HepG2 (cell line): Measurements from ENCODE around the gene HIRA. TPM values are rescaled to one million over a fixed set of nuclear protein-coding genes. Genes with fewer than 3 reads are reported as not detected.
A peak's percentile ranks its signal among the peaks of the same experiment; 100 is the strongest.

Experiments
- BRF2 ChIP-seq: sonication (generic); formaldehyde crosslinking; IDR thresholded peaks from 2 replicates; pipeline ENCODE4 v1.8.1; 2022; ENCODE audit warnings: mild to moderate bottlenecking, missing genetic modification reagents
- CEBPG ChIP-seq: IDR thresholded peaks from 2 replicates; pipeline ENCODE4 v1.6.1; 2016
- ETS1 ChIP-seq: sonication (generic); formaldehyde crosslinking; IDR thresholded peaks from 2 replicates; pipeline ENCODE4 v1.4.0; 2020; ENCODE audit warnings: missing genetic modification reagents
- HMGXB4 ChIP-seq, 2 experiments: sonication (generic) in 1 of 2; formaldehyde crosslinking in 1 of 2; IDR thresholded peaks; 2 replicates each; pipeline versions ENCODE4 v1.4.0 to v1.6.1; 2018 to 2020; ENCODE audit warnings: missing genetic modification reagents in 2 of 2, borderline replicate concordance in 1 of 2, low read depth in 1 of 2, mild to moderate bottlenecking in 1 of 2, missing biosample characterization in 1 of 2
- HNF1A ChIP-seq, 2 experiments: sonication (generic) in 1 of 2; formaldehyde crosslinking in 1 of 2; IDR thresholded peaks; 2 replicates each; pipeline versions ENCODE4 v1.4.0 to v1.6.1; 2016 to 2020; ENCODE audit warnings: borderline replicate concordance in 1 of 2, low read depth in 1 of 2, mild to moderate bottlenecking in 1 of 2, missing genetic modification reagents in 1 of 2
- MAZ ChIP-seq, 2 experiments: sonication (generic) in 1 of 2; formaldehyde crosslinking in 1 of 2; IDR thresholded peaks; 2 replicates each; pipeline versions ENCODE4 v1.5.0 to v1.6.1; 2012 to 2020; ENCODE audit warnings: low read depth in 2 of 2, mild to moderate bottlenecking in 2 of 2, borderline replicate concordance in 1 of 2, improper control_type of control experiment in 1 of 2, low read length in 1 of 2, missing genetic modification reagents in 1 of 2, moderate library complexity in 1 of 2
- MIXL1 ChIP-seq: IDR thresholded peaks from 2 replicates; pipeline ENCODE4 v1.6.1; 2016
- RBFOX2 ChIP-seq: fragments of 200-400 bp; formaldehyde crosslinking; IDR thresholded peaks from 2 replicates; pipeline ENCODE4 v1.6.1; 2017; ENCODE audit warnings: low read depth, mild to moderate bottlenecking, low read length
- RXRA ChIP-seq: sonication (generic); formaldehyde crosslinking; IDR thresholded peaks from 2 replicates; pipeline ENCODE4 v1.5.1; 2020; ENCODE audit warnings: missing genetic modification reagents
- SOX6 ChIP-seq, 2 experiments: fragments of 450-650 bp in 1 of 2; sonication (generic) in 1 of 2; formaldehyde crosslinking in 1 of 2; IDR thresholded peaks; 2 replicates each; pipeline versions ENCODE4 v1.4.0 to v1.6.1; 2017 to 2020; ENCODE audit warnings: antibody characterized with exemption in 1 of 2, mild to moderate bottlenecking in 1 of 2, missing genetic modification reagents in 1 of 2
- TBP ChIP-seq: sonication (generic); formaldehyde crosslinking; IDR thresholded peaks from 2 replicates; pipeline ENCODE4 v1.5.0; 2020; ENCODE audit warnings: missing genetic modification reagents
- ZFP36L1 ChIP-seq: sonication (generic); formaldehyde crosslinking; IDR thresholded peaks from 2 replicates; pipeline ENCODE4 v1.8.0; 2022; ENCODE audit warnings: mild to moderate bottlenecking, missing genetic modification reagents, moderate library complexity
- ZNF263 ChIP-seq: sonication (generic); formaldehyde crosslinking; IDR thresholded peaks from 2 replicates; pipeline ENCODE4 v1.4.0; 2020; ENCODE audit warnings: missing genetic modification reagents
- ZNF547 ChIP-seq: sonication (generic); formaldehyde crosslinking; IDR thresholded peaks from 2 replicates; pipeline ENCODE4 v1.5.1; 2020; ENCODE audit warnings: mild to moderate bottlenecking, missing genetic modification reagents
- ZNF614 ChIP-seq: IDR thresholded peaks from 2 replicates; pipeline ENCODE4 v1.6.1; 2018; ENCODE audit warnings: missing biosample characterization, missing genetic modification reagents, inconsistent platforms, borderline replicate concordance
- ZNF747 ChIP-seq: sonication (generic); formaldehyde crosslinking; IDR thresholded peaks from 2 replicates; pipeline ENCODE4 v1.8.1; 2023; ENCODE audit warnings: missing genetic modification reagents, mild to moderate bottlenecking, borderline replicate concordance
- ZNF788 ChIP-seq: sonication (generic); formaldehyde crosslinking; IDR thresholded peaks from 2 replicates; pipeline ENCODE4 v1.5.0; 2020; ENCODE audit warnings: mild to moderate bottlenecking, missing genetic modification reagents, borderline replicate concordance
- ZSCAN21 ChIP-seq: sonication (generic); formaldehyde crosslinking; IDR thresholded peaks from 2 replicates; pipeline ENCODE4 v1.8.0; 2022; ENCODE audit warnings: mild to moderate bottlenecking, missing genetic modification reagents, moderate library complexity, borderline replicate concordance
- polyA plus RNA-seq, 8 experiments: library from polyadenylated mRNA; depleted of rRNA in 3 of 8; stranded (reverse) in 7 of 8; unstranded in 1 of 8; fragments of >200 nt; fragmentation: Illumina TruSeq in 4 of 8; extraction: Trizol in 4 of 8; gene quantifications; 2 replicates each; pipeline versions ENCODE4 v1.2.1 to v1.2.3, GENCODE V29; 2011 to 2016; ENCODE audit warnings: low read depth in 4 of 8, missing spikeins in 1 of 8, mixed read lengths in 1 of 8; ENCODE audit not compliant: insufficient read depth in 1 of 8
- total RNA-seq, 5 experiments: library from RNA; depleted of rRNA; stranded (reverse); fragments of >200 nt; fragmentation: Illumina TruSeq; extraction: Trizol; gene quantifications; 2 replicates each; pipeline ENCODE4 v1.2.3, GENCODE V29; 2016; ENCODE audit warnings: low read depth in 1 of 5

HIRA gene
- total and polyA plus RNA-seq, 2 of the 13 experiments (the other 11 are each of a cell fraction or from before 2014, with no cell fraction given) = 21.5 to 29.2 TPM

GRCh38 chr22:19479355-19480172 is 48.0 kb upstream of the HIRA start, which contains the start of gene CDC45 (continued):
- TF ChIP-seq HMGXB4 (CRISPR knock-in tag; IDR thresholded peaks at IDR 0.05; ENCODE audit: borderline replicate concordance in 1 of 2, low read depth in 1 of 2) (0 out of 4 replicates have a peak, but pooled peaks of 1 of the 2 experiments have one; percentile 42), CEBPG (CRISPR knock-in tag) (0 out of 2 replicates have a peak, but pooled peaks have one; percentile 3), RBFOX2 (peak; percentile 42), ETS1 (CRISPR knock-in tag) (no peak), ZNF747 (CRISPR knock-in tag) (no peak), TBP (CRISPR knock-in tag) (no peak), ZNF614 (CRISPR knock-in tag) (0 out of 2 replicates have a peak, but pooled peaks have one; percentile 9), HNF1A (IDR thresholded peaks at IDR 0.05; ENCODE audit: low read depth) (no peak), HNF1A (CRISPR knock-in tag; IDR thresholded peaks at IDR 0.05; ENCODE audit: borderline replicate concordance) (peak; percentile 34; the same call in 1 of the 2 replicates), SOX6 (IDR thresholded peaks at IDR 0.05) (no peak), SOX6 (CRISPR knock-in tag; IDR thresholded peaks at IDR 0.05) (peak; percentile 48), RXRA (CRISPR knock-in tag) (peak; percentile 24), ZNF788 (CRISPR knock-in tag) (peak; percentile 48; the same call in 1 of the 2 replicates), ZNF547 (CRISPR knock-in tag) (peak; percentile 69; the same call in 1 of the 2 replicates), ZFP36L1 (peak; percentile 75; the same call in 1 of the 2 replicates), MIXL1 (CRISPR knock-in tag) (peak; percentile 12; the same call in 1 of the 2 replicates), BRF2 (CRISPR knock-in tag) (peak; percentile 57; the same call in 1 of the 2 replicates), ZNF263 (CRISPR knock-in tag) (peak; percentile 56; the same call in 1 of the 2 replicates), ZSCAN21 (CRISPR knock-in tag) (peak; percentile 35; the same call in 1 of the 2 replicates), MAZ (IDR thresholded peaks at IDR 0.05; ENCODE audit: borderline replicate concordance, low read depth, low read length) (peak; percentile 71; the same call in 1 of the 2 replicates), MAZ (CRISPR knock-in tag; IDR thresholded peaks at IDR 0.05; ENCODE audit: low read depth) (peak; percentile 31; the same call in 1 of the 2 replicates)
